Measurements from ENCODE around the gene IFI6. TPM values are rescaled to one million over a fixed set of nuclear protein-coding genes. Genes with fewer than 3 reads are reported as not detected.

The IFI6 gene
- total and polyA plus RNA-seq, 7 donors = 9.0 to 245 (median 51.5) TPM

GRCh38 chr1:27647328-27647727 is 24.7 kb downstream of the IFI6 start:
- peaks cover 0 to 22% (median 19%) of the 10 kb centered on the region in 4 donors for H3K4me1 ChIP-seq
- H3K9me3 ChIP-seq = no peaks in the 10 kb centered on the region
- TF ChIP-seq CTCF (IDR thresholded peaks at IDR 0.05) = no peak
- no peak for TF ChIP-seq POLR2AphosphoS5 (IDR thresholded peaks at IDR 0.05)
- TF ChIP-seq POLR2A (IDR thresholded peaks at IDR 0.05) = no peak
- TF ChIP-seq EP300 (IDR thresholded peaks at IDR 0.05) = no peak
- intact Hi-C loops (cut with DNase I) = no loop called here
- H3K36me3 ChIP-seq = no peaks in the 10 kb centered on the region
- no peak overlapping the region for H3K4me3 ChIP-seq
- no peak overlapping the region for H3K27ac ChIP-seq
- DNase-seq = no peak
- WGBS, 2 donors = 91 to 94% methylated on average over 5 of the region's 5 CpGs
- no peaks in the 10 kb centered on the region for H3K27me3 ChIP-seq

- DNase-seq = no peak
- 77 to 82% methylated on average over 8 of the region's 8 CpGs for WGBS, 2 donors
- intact Hi-C loops (cut with DNase I) = no loop called here
- no peak overlapping the region for H3K4me3 ChIP-seq
- no peaks in the 10 kb centered on the region for H3K9me3 ChIP-seq
- H3K4me1 ChIP-seq = peaks cover 0 to 22% (median 19%) of the 10 kb centered on the region in 4 donors
- no peaks in the 10 kb centered on the region for H3K27me3 ChIP-seq
- no peak for TF ChIP-seq POLR2AphosphoS5 (IDR thresholded peaks at IDR 0.05)
- TF ChIP-seq POLR2A (IDR thresholded peaks at IDR 0.05) = no peak
- TF ChIP-seq EP300 (IDR thresholded peaks at IDR 0.05) = no peak
- TF ChIP-seq CTCF (IDR thresholded peaks at IDR 0.05) = no peak
- H3K36me3 ChIP-seq = no peaks in the 10 kb centered on the region
- H3K27ac ChIP-seq = no peak overlapping the region
These were observed 25.3 kb downstream of the IFI6 start for GRCh38 chr1:27646676-27647075.

GRCh38 chr1:27645071-27645415 is 26.9 kb downstream of the IFI6 start:
- H3K4me3 ChIP-seq = no peak overlapping the region
- no peak for DNase-seq
- no peak overlapping the region for H3K27ac ChIP-seq
- no peaks in the 10 kb centered on the region for H3K27me3 ChIP-seq
- no peaks in the 10 kb centered on the region for H3K9me3 ChIP-seq
- no peaks in the 10 kb centered on the region for H3K36me3 ChIP-seq
- intact Hi-C loops (cut with DNase I) = loop anchor here (2.0 kb wide), 1 partner anchor 18 kb away; no protein-coding TSS in a partner anchor
- no peak for TF ChIP-seq EP300 (IDR thresholded peaks at IDR 0.05)
- TF ChIP-seq POLR2A (IDR thresholded peaks at IDR 0.05) = no peak
- no peak for TF ChIP-seq CTCF (IDR thresholded peaks at IDR 0.05)
- no peak for TF ChIP-seq POLR2AphosphoS5 (IDR thresholded peaks at IDR 0.05)
- H3K4me1 ChIP-seq = peaks cover 0 to 10% (median 9%) of the 10 kb centered on the region in 4 donors
- 95% methylated on average over 4 of the region's 4 CpGs for WGBS, 2 donors

- H3K4me1 ChIP-seq = peaks cover 0 to 10% (median 5%) of the 10 kb centered on the region in 4 donors
- H3K27me3 ChIP-seq = no peaks in the 10 kb centered on the region
- H3K36me3 ChIP-seq = no peaks in the 10 kb centered on the region
- TF ChIP-seq POLR2A (IDR thresholded peaks at IDR 0.05) (no peak), POLR2AphosphoS5 (IDR thresholded peaks at IDR 0.05) (no peak), CTCF (IDR thresholded peaks at IDR 0.05) (no peak), EP300 (IDR thresholded peaks at IDR 0.05) (no peak)
- 88% methylated on average over 5 of the region's 5 CpGs for WGBS, 2 donors
- H3K27ac ChIP-seq = no peak overlapping the region
- no peak overlapping the region for H3K4me3 ChIP-seq
- no peak for DNase-seq
- no peaks in the 10 kb centered on the region for H3K9me3 ChIP-seq
- intact Hi-C loops (cut with DNase I) = loop anchor here (2.0 kb wide), 1 partner anchor 18 kb away; no protein-coding TSS in a partner anchor
These were observed 27.5 kb downstream of the IFI6 start for GRCh38 chr1:27644369-27645070.

Data from sigmoid colon (tissue), 7 donors.